ENCODE data around the gene TRANK1. TPM values are rescaled to one million over a fixed set of nuclear protein-coding genes. Genes with fewer than 3 reads are reported as not detected.

TRANK1 gene
- polyA plus RNA-seq, 1 donor (not counting 4 experiments of a cell fraction or from before 2014, with no cell fraction given): 3.2 TPM

- Histone ChIP-seq H3K9me3 (ENCODE audit: control insufficient read depth, low read depth, low read length) (no peaks in the 10 kb centered on the region), H3K27me3 (ENCODE audit: control insufficient read depth, extremely low read depth, insufficient read depth, low read length) (peaks cover 6% of the 10 kb centered on the region), H3K9ac (ENCODE audit: control insufficient read depth, extremely low read depth, insufficient read depth, low read length) (no peak overlapping the region), H3K4me2 (ENCODE audit: control insufficient read depth, extremely low read depth, insufficient read depth, low read depth, low read length) (no peak overlapping the region), H3K9me1 (ENCODE audit: control insufficient read depth, extremely low read depth, insufficient read depth, low read length) (no peaks in the 10 kb centered on the region), H3K36me3 (ENCODE audit: control insufficient read depth in 2 of 2, extremely low read depth in 1 of 2, insufficient read depth in 2 of 2, low read length in 2 of 2) (no peaks in the 10 kb centered on the region), H3K4me3 (ENCODE audit: control insufficient read depth in 2 of 3, extremely low read depth in 1 of 3, insufficient read depth in 2 of 3, low read depth in 1 of 3, low read length in 3 of 3) (no peak overlapping the region), H2AFZ (ENCODE audit: control insufficient read depth, low read length) (no peak overlapping the region), H3K4me1 (ENCODE audit: control insufficient read depth, extremely low read depth, insufficient read depth, low read length) (no peaks in the 10 kb centered on the region), H4K20me1 (ENCODE audit: control insufficient read depth, extremely low read depth, insufficient read depth, low read length) (no peaks in the 10 kb centered on the region), H3K79me2 (ENCODE audit: control insufficient read depth, insufficient read depth, low read length) (no peaks in the 10 kb centered on the region), H3K27ac (ENCODE audit: control insufficient read depth, insufficient read depth, low read length) (no peak overlapping the region)
- FAIRE-seq (no peak), DNase-seq (ENCODE audit: low read depth, low spot score) (no peak)
- TF ChIP-seq CTCF (optimal IDR thresholded peaks at IDR 0.05 in 1 of 3, IDR thresholded peaks at IDR 0.05 in 1 of 3, conservative IDR thresholded peaks at IDR 0.05 in 1 of 3; ENCODE audit: extremely low read depth in 1 of 3, insufficient read depth in 2 of 3, low read length in 3 of 3): no peak
- no peak for TF ChIP-seq EZH2 (IDR thresholded peaks at IDR 0.05; ENCODE audit: low read length)
- dilution Hi-C loops (cut with MboI; ENCODE audit: extremely low pct_ligation_motif_present, low sequenced_read_pairs): no loop called here
Measured at GRCh38 chr3:36824443-36824842, 120.4 kb downstream of the TRANK1 start.

- H3K9ac ChIP-seq (ENCODE audit: control insufficient read depth, extremely low read depth, insufficient read depth, low read length): no peak overlapping the region
- no peak for FAIRE-seq
- no peaks in the 10 kb centered on the region for H4K20me1 ChIP-seq (ENCODE audit: control insufficient read depth, extremely low read depth, insufficient read depth, low read length)
- H3K9me3 ChIP-seq (ENCODE audit: control insufficient read depth, low read depth, low read length): no peaks in the 10 kb centered on the region
- H3K79me2 ChIP-seq (ENCODE audit: control insufficient read depth, insufficient read depth, low read length): no peaks in the 10 kb centered on the region
- H3K27me3 ChIP-seq (ENCODE audit: control insufficient read depth, extremely low read depth, insufficient read depth, low read length): peaks cover 11% of the 10 kb centered on the region
- H3K27ac ChIP-seq (ENCODE audit: control insufficient read depth, insufficient read depth, low read length): no peak overlapping the region
- H3K4me1 ChIP-seq (ENCODE audit: control insufficient read depth, extremely low read depth, insufficient read depth, low read length): no peaks in the 10 kb centered on the region
- no peaks in the 10 kb centered on the region for H3K36me3 ChIP-seq (ENCODE audit: control insufficient read depth in 2 of 2, extremely low read depth in 1 of 2, insufficient read depth in 2 of 2, low read length in 2 of 2)
- H3K4me2 ChIP-seq (ENCODE audit: control insufficient read depth, extremely low read depth, insufficient read depth, low read depth, low read length): no peak overlapping the region
- no peak for TF ChIP-seq EZH2 (IDR thresholded peaks at IDR 0.05; ENCODE audit: low read length)
- TF ChIP-seq CTCF (optimal IDR thresholded peaks at IDR 0.05 in 1 of 3, IDR thresholded peaks at IDR 0.05 in 1 of 3, conservative IDR thresholded peaks at IDR 0.05 in 1 of 3; ENCODE audit: extremely low read depth in 1 of 3, insufficient read depth in 2 of 3, low read length in 3 of 3): no peak
- H3K9me1 ChIP-seq (ENCODE audit: control insufficient read depth, extremely low read depth, insufficient read depth, low read length): no peaks in the 10 kb centered on the region
- no peak overlapping the region for H3K4me3 ChIP-seq (ENCODE audit: control insufficient read depth in 2 of 3, extremely low read depth in 1 of 3, insufficient read depth in 2 of 3, low read depth in 1 of 3, low read length in 3 of 3)
- dilution Hi-C loops (cut with MboI; ENCODE audit: extremely low pct_ligation_motif_present, low sequenced_read_pairs): no loop called here
- DNase-seq (ENCODE audit: low read depth, low spot score): no peak
- H2AFZ ChIP-seq (ENCODE audit: control insufficient read depth, low read length): no peak overlapping the region
Measured at GRCh38 chr3:36823806-36824205, 121.0 kb downstream of the TRANK1 start.

Measured in keratinocyte (primary cell).